Neural cell (in vitro differentiated cells): ENCODE results near the gene C2CD2. TPM values are rescaled to one million over a fixed set of nuclear protein-coding genes. Genes with fewer than 3 reads are reported as not detected.

ENCODE experiments used
- H2AFZ ChIP-seq: fragments of 200-600, 300-800 bp; sonication (generic), shearing (Covaris generic); 2 replicates; pipeline ENCODE4 v1.6.0; 2014; ENCODE audit warnings: low read depth, mild to moderate bottlenecking, antibody characterized with exemption, low read length, moderate library complexity
- H3F3A ChIP-seq: fragments of 200-600 bp; shearing (Covaris generic); 2 replicates; pipeline ENCODE4 v1.6.1; 2016; ENCODE audit warnings: mild to moderate bottlenecking, moderate library complexity, mixed read lengths, antibody characterized with exemption, low read length; ENCODE audit not compliant: insufficient read depth, poor library complexity, severe bottlenecking
- H3K27ac ChIP-seq: fragments of 200-600, 300-800 bp; sonication (generic), shearing (Covaris generic); 2 replicates; pipeline ENCODE4 v1.5.1; 2014; ENCODE audit warnings: mild to moderate bottlenecking, low read length, moderate library complexity
- H3K27me3 ChIP-seq: fragments of 300-800, 200-600 bp; sonication (generic), shearing (Covaris generic); 2 replicates; pipeline ENCODE4 v1.6.0; 2014; ENCODE audit warnings: mild to moderate bottlenecking, low read depth, low read length, moderate library complexity; ENCODE audit not compliant: insufficient read depth
- H3K36me3 ChIP-seq: fragments of 300-800, 200-600 bp; sonication (generic), shearing (Covaris generic); 2 replicates; pipeline ENCODE4 v1.5.1; 2014; ENCODE audit warnings: mild to moderate bottlenecking, antibody characterized with exemption, low read length, moderate library complexity; ENCODE audit not compliant: insufficient read depth
- H3K4me2 ChIP-seq: fragments of 300-800, 200-600 bp; sonication (generic), shearing (Covaris generic); 2 replicates; pipeline ENCODE4 v1.6.0; 2014; ENCODE audit warnings: mild to moderate bottlenecking, low read length
- H3K4me3 ChIP-seq: fragments of 300-800, 200-600 bp; sonication (generic), shearing (Covaris generic); 2 replicates; pipeline ENCODE4 v1.5.1; 2014; ENCODE audit warnings: mild to moderate bottlenecking, low read length, moderate library complexity
- H3K79me2 ChIP-seq: fragments of 200-600 bp; shearing (Covaris generic); replicated peaks from 2 replicates; pipeline ENCODE4 v1.6.0; 2014; ENCODE audit warnings: mild to moderate bottlenecking, low read length, moderate library complexity; ENCODE audit not compliant: insufficient read depth
- H3K9ac ChIP-seq: fragments of 300-800, 200-600 bp; sonication (generic), shearing (Covaris generic); 2 replicates; pipeline ENCODE4 v1.6.1; 2016; ENCODE audit warnings: mild to moderate bottlenecking, low read length, mixed read lengths
- H3K9me2 ChIP-seq: fragments of 200-600 bp; shearing (Covaris generic); 2 replicates; pipeline ENCODE4 v1.6.1; 2016; ENCODE audit warnings: mild to moderate bottlenecking, low read length, mixed read lengths; ENCODE audit not compliant: insufficient read depth
- H3K9me3 ChIP-seq: fragments of 200-600, 300-800 bp; sonication (generic), shearing (Covaris generic); 2 replicates; pipeline ENCODE4 v1.6.1; 2016; ENCODE audit warnings: mild to moderate bottlenecking, mixed run types, low read length, moderate library complexity, mixed read lengths
- H4K20me1 ChIP-seq: fragments of 200-600 bp; shearing (Covaris generic); 2 replicates; pipeline ENCODE4 v1.6.1; 2016; ENCODE audit warnings: mild to moderate bottlenecking, mixed run types; ENCODE audit not compliant: insufficient read depth
- CTCF ChIP-seq: fragments of 450-650 bp; IDR thresholded peaks from 2 replicates; pipeline ENCODE4 v1.5.1; 2014; ENCODE audit warnings: antibody characterized with exemption, mild to moderate bottlenecking, moderate library complexity; ENCODE audit not compliant: poor library complexity, severe bottlenecking
- EP300 ChIP-seq: fragments of 450-650 bp; conservative IDR thresholded peaks from 2 replicates; pipeline ENCODE4 v1.6.1; 2014; ENCODE audit warnings: antibody characterized with exemption, mild to moderate bottlenecking, moderate library complexity; ENCODE audit not compliant: poor library complexity, severe bottlenecking
- EZH2 ChIP-seq: fragments of 200-600, 300-800 bp; shearing (Covaris generic), sonication (generic); IDR thresholded peaks from 2 replicates; pipeline ENCODE4 v1.6.1; 2014; ENCODE audit warnings: antibody characterized with exemption, low read length, borderline replicate concordance, mild to moderate bottlenecking; ENCODE audit not compliant: insufficient read depth, poor library complexity, severe bottlenecking
- MXI1 ChIP-seq: fragments of 450-650 bp; conservative IDR thresholded peaks from 2 replicates; pipeline ENCODE4 v1.6.1; 2014; ENCODE audit warnings: antibody characterized with exemption, mild to moderate bottlenecking; ENCODE audit not compliant: poor library complexity, severe bottlenecking
- POLR2AphosphoS5 ChIP-seq: IDR thresholded peaks from 2 replicates; pipeline ENCODE4 v1.6.1; 2012
- RAD21 ChIP-seq: fragments of 450-650 bp; conservative IDR thresholded peaks from 2 replicates; pipeline ENCODE4 v1.6.1; 2014; ENCODE audit warnings: antibody characterized with exemption, mild to moderate bottlenecking, moderate library complexity
- REST ChIP-seq: IDR thresholded peaks from 2 replicates; pipeline ENCODE4 v1.6.1; 2012; ENCODE audit warnings: borderline replicate concordance
- SMC3 ChIP-seq: fragments of 450-650 bp; conservative IDR thresholded peaks from 2 replicates; pipeline ENCODE4 v1.6.1; 2014; ENCODE audit warnings: antibody characterized with exemption, mild to moderate bottlenecking, moderate library complexity; ENCODE audit not compliant: poor library complexity
- TAF1 ChIP-seq: IDR thresholded peaks from 2 replicates; pipeline ENCODE4 v1.6.1; 2012; ENCODE audit warnings: low read depth
- polyA plus RNA-seq: library from polyadenylated mRNA; depleted of rRNA; stranded (reverse); fragments of >200 nt; gene quantifications from 2 replicates; pipeline ENCODE4 v1.2.3, GENCODE V29; 2014

Gene C2CD2
- polyA plus RNA-seq, 1 donor from 2014 or later: 0.88 TPM

GRCh38 chr21:41865002-41865777 lies 88.6 kb downstream of the C2CD2 start:
- Histone ChIP-seq H2AFZ (no peak overlapping the region), H3F3A (no peaks in the 10 kb centered on the region), H3K4me2 (no peak overlapping the region), H3K27me3 (no peaks in the 10 kb centered on the region), H3K27ac (no peak overlapping the region), H3K9me2 (no peaks in the 10 kb centered on the region), H4K20me1 (no peaks in the 10 kb centered on the region), H3K79me2 (no peaks in the 10 kb centered on the region), H3K36me3 (no peaks in the 10 kb centered on the region), H3K9me3 (no peaks in the 10 kb centered on the region), H3K4me3 (no peak overlapping the region), H3K9ac (no peak overlapping the region)
- TF ChIP-seq TAF1 (no peak), EZH2 (no peak), POLR2AphosphoS5 (no peak), EP300 (no peak), REST (no peak), RAD21 (no peak), MXI1 (no peak), SMC3 (no peak), CTCF (no peak)

GRCh38 chr21:41864311-41865001 lies 89.4 kb downstream of the C2CD2 start:
- Histone ChIP-seq H3K79me2 (no peaks in the 10 kb centered on the region), H3K36me3 (no peaks in the 10 kb centered on the region), H3K27ac (no peak overlapping the region), H3K9ac (no peak overlapping the region), H3K4me2 (no peak overlapping the region), H4K20me1 (no peaks in the 10 kb centered on the region), H2AFZ (no peak overlapping the region), H3F3A (no peaks in the 10 kb centered on the region), H3K4me3 (no peak overlapping the region), H3K27me3 (no peaks in the 10 kb centered on the region), H3K9me3 (no peaks in the 10 kb centered on the region), H3K9me2 (no peaks in the 10 kb centered on the region)
- no peak for TF ChIP-seq MXI1
- TF ChIP-seq POLR2AphosphoS5: no peak
- no peak for TF ChIP-seq REST
- no peak for TF ChIP-seq EZH2
- no peak for TF ChIP-seq TAF1
- TF ChIP-seq RAD21: no peak
- no peak for TF ChIP-seq SMC3
- no peak for TF ChIP-seq EP300
- TF ChIP-seq CTCF: no peak
